HEK293 (cell line): ENCODE results near the gene NCR1.

Experiments
- CTCF ChIA-PET: fragments of 350-600 bp; formaldehyde crosslinking; extraction: SDS; loops from one replicate; lab custom pipeline; 2021; ENCODE audit warnings: antibody characterized with exemption; lab: Yijun Ruan, JAX
- POLR2A ChIA-PET: fragments of 300-600 bp; formaldehyde crosslinking; extraction: SDS; loops from one replicate; lab custom pipeline; 2020; ENCODE audit warnings: antibody characterized with exemption, inconsistent platforms; lab: Yijun Ruan, JAX
- H3K27ac ChIP-seq: fragments of 200-500 bp; sonication (Bioruptor generic); 2 replicates; pipeline ENCODE4 v1.5.1; 2014; ENCODE audit warnings: low read depth, low read length, control low read depth, inconsistent platforms; ENCODE audit errors: extremely low read depth
- H3K36me3 ChIP-seq, 2 experiments: fragments of 200-500 bp in 1 of 2; sonication (Bioruptor generic) in 1 of 2; 1 replicate in 1 of 2; 2 replicates in 1 of 2; pipeline ENCODE4 v1.5.1; 2014 to 2017; ENCODE audit warnings: inconsistent platforms in 2 of 2, low read length in 2 of 2; ENCODE audit not compliant: control insufficient read depth in 2 of 2, insufficient read depth in 1 of 2
- H3K4me1 ChIP-seq: fragments of 200-500 bp; sonication (Bioruptor generic); 2 replicates; pipeline ENCODE4 v1.5.1; 2014; ENCODE audit warnings: mild to moderate bottlenecking, low read length, inconsistent platforms; ENCODE audit not compliant: control insufficient read depth, insufficient read depth
- H3K4me3 ChIP-seq: 2 replicates; pipeline ENCODE4 v1.5.1; 2011; ENCODE audit warnings: low read depth, mild to moderate bottlenecking, control low read depth, low read length, moderate library complexity
- H3K9me3 ChIP-seq: fragments of 200-500 bp; sonication (Bioruptor generic); 2 replicates; pipeline ENCODE4 v1.5.1; 2014; ENCODE audit warnings: low read depth, low read length, inconsistent platforms; ENCODE audit not compliant: control insufficient read depth, insufficient read depth
- AEBP2 ChIP-seq: fragments of 450-650 bp; formaldehyde crosslinking; IDR thresholded peaks from 2 replicates; pipeline ENCODE4 v1.5.1; 2016; ENCODE audit warnings: missing biosample characterization, missing genetic modification characterization, borderline replicate concordance
- GFI1B ChIP-seq: fragments of 450-650 bp; formaldehyde crosslinking; IDR thresholded peaks from 2 replicates; pipeline ENCODE4 v1.5.1; 2016; ENCODE audit warnings: missing biosample characterization, missing genetic modification characterization
- IKZF3 ChIP-seq: fragments of 450-650 bp; IDR thresholded peaks from 2 replicates; pipeline ENCODE4 v1.5.0; 2018; ENCODE audit warnings: missing biosample characterization, mild to moderate bottlenecking, missing genetic modification characterization, moderate library complexity
- PRDM1 ChIP-seq: fragments of 450-650 bp; formaldehyde crosslinking; IDR thresholded peaks from 2 replicates; pipeline ENCODE4; 2016; ENCODE audit warnings: missing biosample characterization, missing genetic modification characterization
- PRDM6 ChIP-seq: fragments of 450-650 bp; formaldehyde crosslinking; IDR thresholded peaks from 2 replicates; pipeline ENCODE4 v1.5.1; 2017; ENCODE audit warnings: missing biosample characterization, missing genetic modification characterization
- RBAK ChIP-seq: fragments of 450-650 bp; formaldehyde crosslinking; IDR thresholded peaks from 2 replicates; pipeline ENCODE4 v1.5.1; 2016; ENCODE audit warnings: missing biosample characterization, missing genetic modification characterization
- ZBTB21 ChIP-seq: fragments of 450-650 bp; formaldehyde crosslinking; IDR thresholded peaks from 2 replicates; pipeline ENCODE4 v1.5.1; 2017; ENCODE audit warnings: missing biosample characterization, missing genetic modification characterization
- ZNF121 ChIP-seq: fragments of 450-650 bp; formaldehyde crosslinking; IDR thresholded peaks from 2 replicates; pipeline ENCODE4 v1.5.1; 2016; ENCODE audit warnings: missing biosample characterization, missing genetic modification characterization
- ZNF138 ChIP-seq: fragments of 450-650 bp; formaldehyde crosslinking; IDR thresholded peaks from 2 replicates; pipeline ENCODE4 v1.5.1; 2016; ENCODE audit warnings: missing biosample characterization, missing genetic modification characterization, borderline replicate concordance
- ZNF146 ChIP-seq: fragments of 450-650 bp; formaldehyde crosslinking; IDR thresholded peaks from 2 replicates; pipeline ENCODE4 v1.5.1; 2016; ENCODE audit warnings: missing biosample characterization, missing genetic modification characterization
- ZNF248 ChIP-seq: fragments of 450-650 bp; formaldehyde crosslinking; IDR thresholded peaks from 2 replicates; pipeline ENCODE4 v1.5.1; 2017; ENCODE audit warnings: missing biosample characterization, missing genetic modification characterization
- ZNF266 ChIP-seq: fragments of 450-650 bp; formaldehyde crosslinking; IDR thresholded peaks from 2 replicates; pipeline ENCODE4 v1.5.1; 2016; ENCODE audit warnings: missing biosample characterization, missing genetic modification characterization, low read depth
- ZNF366 ChIP-seq: fragments of 450-650 bp; formaldehyde crosslinking; conservative IDR thresholded peaks from 2 replicates; pipeline ENCODE4 v1.5.1; 2016; ENCODE audit warnings: missing biosample characterization, missing genetic modification characterization
- ZNF548 ChIP-seq: fragments of 450-650 bp; formaldehyde crosslinking; IDR thresholded peaks from 2 replicates; pipeline ENCODE4 v1.5.1; 2016; ENCODE audit warnings: missing biosample characterization, missing genetic modification characterization
- ZNF571 ChIP-seq: fragments of 450-650 bp; formaldehyde crosslinking; IDR thresholded peaks from 2 replicates; pipeline ENCODE4 v1.5.0; 2017; ENCODE audit warnings: missing biosample characterization, missing genetic modification characterization
- ZNF610 ChIP-seq: fragments of 450-650 bp; formaldehyde crosslinking; IDR thresholded peaks from 2 replicates; pipeline ENCODE4 v1.5.1; 2016; ENCODE audit warnings: missing biosample characterization, missing genetic modification characterization, borderline replicate concordance
- ZNF654 ChIP-seq: fragments of 450-650 bp; formaldehyde crosslinking; IDR thresholded peaks from 2 replicates; pipeline ENCODE4 v1.5.1; 2016; ENCODE audit warnings: low read depth, missing biosample characterization, missing genetic modification characterization
- ZNF776 ChIP-seq: fragments of 450-650 bp; formaldehyde crosslinking; IDR thresholded peaks from 2 replicates; pipeline ENCODE4 v1.5.0; 2017; ENCODE audit warnings: missing biosample characterization, missing genetic modification characterization, borderline replicate concordance
- ZSCAN30 ChIP-seq: fragments of 450-650 bp; IDR thresholded peaks from 2 replicates; pipeline ENCODE4 v1.5.1; 2018; ENCODE audit warnings: missing biosample characterization, mild to moderate bottlenecking, missing genetic modification characterization, moderate library complexity

NCR1 gene

GRCh38 chr19:54955376-54955775, 49.4 kb downstream of the NCR1 start:
- CTCF ChIA-PET = interaction anchor here (1.1 kb wide), 1 partner anchor 302 kb away, joined by 3 read pairs; no protein-coding TSS in a partner anchor
- no peaks in the 10 kb centered on the region for H3K4me1 ChIP-seq
- no peak overlapping the region for H3K4me3 ChIP-seq
- no peaks in the 10 kb centered on the region for H3K36me3 ChIP-seq
- TF ChIP-seq ZNF138 = no peak
- TF ChIP-seq ZNF266 = no peak
- TF ChIP-seq RBAK = no peak
- no peak for TF ChIP-seq PRDM6 (tag by site-specific recombination)
- TF ChIP-seq, all 188 proteins: peak for 0
- H3K27ac ChIP-seq = no peak overlapping the region
- no peaks in the 10 kb centered on the region for H3K9me3 ChIP-seq
- POLR2A ChIA-PET = no interaction called here

- H3K4me3 ChIP-seq = no peak overlapping the region
- no peaks in the 10 kb centered on the region for H3K9me3 ChIP-seq
- no peaks in the 10 kb centered on the region for H3K36me3 ChIP-seq
- CTCF ChIA-PET = no interaction called here
- no peaks in the 10 kb centered on the region for H3K4me1 ChIP-seq
- POLR2A ChIA-PET = no interaction called here
- H3K27ac ChIP-seq = no peak overlapping the region
- no peak for TF ChIP-seq ZSCAN30 (tag by site-specific recombination)
- no peak for TF ChIP-seq ZNF776 (tag by site-specific recombination)
- no peak for TF ChIP-seq PRDM1 (tag by site-specific recombination)
- no peak for TF ChIP-seq ZNF610 (tag by site-specific recombination)
- no peak for TF ChIP-seq ZNF146 (tag by site-specific recombination)
- TF ChIP-seq AEBP2 (tag by site-specific recombination) = no peak
- no peak for TF ChIP-seq ZNF248 (tag by site-specific recombination)
- no peak for TF ChIP-seq IKZF3 (tag by site-specific recombination)
- no peak for TF ChIP-seq ZNF266
- TF ChIP-seq ZNF121 (tag by site-specific recombination) = no peak
- no peak for TF ChIP-seq ZNF654 (tag by site-specific recombination)
- no peak for TF ChIP-seq GFI1B (tag by site-specific recombination)
- TF ChIP-seq ZNF548 (tag by site-specific recombination) = no peak
- no peak for TF ChIP-seq ZBTB21 (tag by site-specific recombination)
- TF ChIP-seq ZNF138 = no peak
- TF ChIP-seq ZNF571 (tag by site-specific recombination) = no peak
- no peak for TF ChIP-seq ZNF366 (tag by site-specific recombination)
These were observed 53.9 kb downstream of the NCR1 start for GRCh38 chr19:54959840-54960239.
